ENCODE results near the gene ARHGEF16.

The ARHGEF16 gene

DNA sequence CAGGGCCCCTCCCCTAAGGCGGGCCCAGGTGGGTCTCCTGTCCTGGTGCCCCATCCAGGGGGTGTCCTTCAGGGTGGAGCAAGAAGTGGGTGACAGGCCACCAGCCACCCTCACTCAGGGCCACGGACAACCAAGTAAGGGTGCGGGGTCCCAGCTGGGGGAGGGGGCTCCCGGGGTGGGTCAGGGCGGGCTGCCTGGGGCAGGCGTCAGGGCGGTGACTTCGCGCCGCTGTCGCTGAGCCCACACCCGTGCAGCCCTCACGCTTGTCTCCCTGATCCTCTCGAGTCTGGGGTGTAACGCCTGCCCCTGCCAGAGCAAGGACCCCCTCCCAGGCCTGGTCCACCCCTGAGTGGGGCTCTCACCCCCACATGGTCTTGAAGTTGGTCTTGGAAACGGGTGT lies 22.2 kb downstream of the ARHGEF16 start:
- no peak for DNase-seq (ENCODE audit: low read depth in 2 of 2)
- TF ChIP-seq, protein P1, sequence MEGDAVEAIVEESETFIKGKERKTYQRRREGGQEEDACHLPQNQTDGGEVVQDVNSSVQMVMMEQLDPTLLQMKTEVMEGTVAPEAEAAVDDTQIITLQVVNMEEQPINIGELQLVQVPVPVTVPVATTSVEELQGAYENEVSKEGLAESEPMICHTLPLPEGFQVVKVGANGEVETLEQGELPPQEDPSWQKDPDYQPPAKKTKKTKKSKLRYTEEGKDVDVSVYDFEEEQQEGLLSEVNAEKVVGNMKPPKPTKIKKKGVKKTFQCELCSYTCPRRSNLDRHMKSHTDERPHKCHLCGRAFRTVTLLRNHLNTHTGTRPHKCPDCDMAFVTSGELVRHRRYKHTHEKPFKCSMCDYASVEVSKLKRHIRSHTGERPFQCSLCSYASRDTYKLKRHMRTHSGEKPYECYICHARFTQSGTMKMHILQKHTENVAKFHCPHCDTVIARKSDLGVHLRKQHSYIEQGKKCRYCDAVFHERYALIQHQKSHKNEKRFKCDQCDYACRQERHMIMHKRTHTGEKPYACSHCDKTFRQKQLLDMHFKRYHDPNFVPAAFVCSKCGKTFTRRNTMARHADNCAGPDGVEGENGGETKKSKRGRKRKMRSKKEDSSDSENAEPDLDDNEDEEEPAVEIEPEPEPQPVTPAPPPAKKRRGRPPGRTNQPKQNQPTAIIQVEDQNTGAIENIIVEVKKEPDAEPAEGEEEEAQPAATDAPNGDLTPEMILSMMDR (IDR thresholded peaks at IDR 0.05; ENCODE audit: low read depth, low read length) = no peak
- no peak overlapping the region for H3K4me3 ChIP-seq (replicated peaks in 1 of 2; ENCODE audit: low read depth in 2 of 2, low read length in 2 of 2)

DNA sequence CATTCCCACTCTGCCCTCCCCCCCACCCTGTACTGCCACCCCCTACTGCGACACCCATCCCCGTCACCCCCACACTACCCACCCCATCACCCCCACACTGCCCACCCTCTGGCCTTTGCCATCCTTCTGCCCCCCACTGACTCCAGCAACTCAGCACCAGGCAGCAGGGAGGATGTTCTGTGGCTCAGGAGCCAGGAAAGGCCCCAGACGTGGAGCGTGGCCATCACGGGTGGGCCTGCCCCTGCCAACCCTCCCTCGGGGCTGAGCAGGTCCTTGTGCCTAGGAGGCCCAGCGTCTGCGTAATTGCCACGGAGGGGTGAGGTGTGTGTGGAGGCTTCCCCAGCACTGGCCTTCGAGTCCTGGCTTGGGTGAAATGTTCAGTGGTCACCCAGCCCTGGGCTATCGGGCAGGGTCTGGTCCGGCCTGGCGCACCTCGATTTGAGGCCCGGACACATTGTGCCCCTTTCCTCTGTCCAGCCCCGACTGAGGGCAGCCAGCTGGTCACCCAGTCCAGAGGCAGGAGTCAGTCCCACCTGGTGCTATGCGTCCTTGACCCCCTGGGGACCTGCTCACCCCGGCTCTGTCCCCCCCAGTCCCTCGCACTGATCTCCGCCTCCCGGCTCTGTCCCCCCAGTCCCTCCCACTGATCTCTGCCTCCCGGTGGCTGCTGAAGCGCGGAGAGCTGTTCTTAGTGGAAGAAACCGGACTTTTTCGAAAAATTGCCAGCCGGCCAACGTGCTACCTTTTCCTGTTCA lies 23.0 kb downstream of the ARHGEF16 start:
- H3K4me3 ChIP-seq (replicated peaks in 1 of 2; ENCODE audit: low read depth in 2 of 2, low read length in 2 of 2) = no peak overlapping the region
- TF ChIP-seq, protein P1 (IDR thresholded peaks at IDR 0.05; ENCODE audit: low read depth, low read length) = no peak
- DNase-seq (ENCODE audit: low read depth in 2 of 2) = no peak

DNA sequence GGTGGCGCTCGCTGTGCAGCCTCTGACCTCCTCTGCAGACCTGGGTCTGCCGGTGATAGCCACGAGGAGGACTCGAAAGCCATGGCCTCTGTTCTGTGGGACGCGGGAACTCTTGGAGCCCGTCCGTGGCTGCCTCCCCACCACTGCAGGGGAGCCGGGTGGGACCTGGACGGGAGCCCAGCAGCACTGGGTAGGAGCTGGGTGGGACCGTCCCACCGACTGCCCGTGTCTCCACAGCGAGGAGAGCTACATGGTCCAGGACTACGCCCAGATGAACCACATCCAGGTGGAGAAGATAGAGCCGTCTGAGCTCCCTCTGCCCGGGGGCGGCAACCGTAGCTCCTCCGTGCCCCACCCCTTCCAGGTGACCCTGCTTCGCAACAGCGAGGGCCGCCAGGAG lies 23.7 kb downstream of the ARHGEF16 start:
- no peak for DNase-seq (ENCODE audit: low read depth in 2 of 2)
- no peak overlapping the region for H3K4me3 ChIP-seq (replicated peaks in 1 of 2; ENCODE audit: low read depth in 2 of 2, low read length in 2 of 2)
- TF ChIP-seq, protein P1 (IDR thresholded peaks at IDR 0.05; ENCODE audit: low read depth, low read length) = no peak

DNA sequence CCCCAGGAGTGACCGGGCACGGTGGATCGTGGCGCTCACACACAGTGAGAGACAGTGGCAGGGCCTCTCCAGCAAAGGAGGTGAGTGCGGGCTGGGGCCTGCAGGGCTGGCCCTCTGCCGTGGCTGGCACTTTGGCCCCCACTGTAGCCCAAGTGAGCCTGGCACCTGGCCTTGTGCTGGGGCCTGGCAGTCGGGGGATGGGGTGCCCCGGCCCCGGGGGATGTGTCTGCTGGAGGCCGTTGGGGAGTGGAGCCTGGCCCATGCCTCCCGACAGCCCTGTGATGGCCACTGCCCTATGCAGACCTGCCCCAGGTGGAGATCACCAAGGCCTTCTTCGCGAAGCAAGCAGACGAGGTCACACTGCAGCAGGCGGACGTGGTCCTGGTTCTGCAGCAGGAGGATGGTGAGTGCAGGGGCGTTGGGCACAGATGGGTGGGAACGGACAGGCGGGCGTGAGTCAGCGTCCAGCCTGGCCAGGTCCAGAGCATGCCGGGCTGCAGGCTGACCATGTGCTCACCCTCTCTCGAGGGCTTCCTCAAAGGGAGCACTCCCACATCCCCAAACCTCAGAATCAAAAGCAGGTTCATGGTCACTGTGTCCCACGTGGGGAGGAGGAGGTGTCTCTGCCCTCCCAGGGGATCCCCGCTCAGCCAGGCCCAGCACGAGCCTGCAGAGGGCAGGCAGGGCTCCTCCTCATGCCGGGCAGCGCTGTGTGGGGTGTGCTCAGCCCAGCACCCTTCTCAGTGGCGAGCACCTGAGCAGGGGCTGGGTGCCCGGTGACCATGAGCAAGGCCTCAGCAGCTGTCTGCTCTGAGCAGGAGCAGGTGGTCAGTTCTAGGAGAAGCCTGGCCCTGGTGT lies 25.3 kb downstream of the ARHGEF16 start:
- TF ChIP-seq, protein P1 (IDR thresholded peaks at IDR 0.05; ENCODE audit: low read depth, low read length) = no peak
- no peak overlapping the region for H3K4me3 ChIP-seq (replicated peaks in 1 of 2; ENCODE audit: low read depth in 2 of 2, low read length in 2 of 2)
- DNase-seq (ENCODE audit: low read depth in 2 of 2) = no peak

DNA sequence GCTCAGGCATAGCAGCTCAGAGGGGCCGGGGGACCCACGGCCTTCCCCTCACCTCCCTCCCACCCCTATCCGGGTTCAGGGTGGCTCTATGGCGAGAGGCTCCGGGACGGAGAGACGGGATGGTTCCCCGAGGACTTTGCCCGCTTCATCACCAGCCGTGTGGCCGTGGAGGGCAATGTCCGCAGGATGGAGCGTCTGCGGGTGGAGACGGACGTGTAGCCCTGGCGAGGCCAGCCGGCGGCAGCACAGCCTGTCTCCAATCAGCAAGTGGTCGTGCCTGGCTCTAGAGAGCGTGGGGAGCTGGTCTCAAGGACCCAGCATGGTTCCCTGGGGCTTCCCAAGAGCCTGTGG lies 25.9 kb downstream of the ARHGEF16 start:
- no peak overlapping the region for H3K4me3 ChIP-seq (replicated peaks in 1 of 2; ENCODE audit: low read depth in 2 of 2, low read length in 2 of 2)
- TF ChIP-seq, protein P1 (IDR thresholded peaks at IDR 0.05; ENCODE audit: low read depth, low read length) = no peak
- no peak for DNase-seq (ENCODE audit: low read depth in 2 of 2)

DNA sequence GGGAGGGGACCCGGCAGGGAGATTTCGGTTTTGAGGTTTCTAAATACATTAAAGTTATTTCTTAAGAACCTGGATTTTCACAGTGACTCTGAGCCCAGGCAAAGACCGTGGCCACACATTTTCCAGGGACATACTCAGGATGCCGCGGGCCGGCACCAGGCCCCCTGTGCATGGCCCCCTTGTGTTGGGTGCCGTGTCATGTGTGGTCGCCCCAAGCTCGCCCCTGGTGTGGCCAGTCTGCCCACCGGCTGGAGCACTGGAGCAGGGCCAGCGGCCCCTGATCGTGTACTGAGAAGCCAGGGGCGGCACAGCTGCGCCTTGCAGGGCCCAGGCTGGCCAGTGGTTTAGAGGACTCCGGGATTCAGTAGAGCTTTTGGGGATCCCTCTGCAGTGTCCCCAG lies 26.6 kb downstream of the ARHGEF16 start:
- no peak overlapping the region for H3K4me3 ChIP-seq (replicated peaks in 1 of 2; ENCODE audit: low read depth in 2 of 2, low read length in 2 of 2)
- TF ChIP-seq, protein P1 (IDR thresholded peaks at IDR 0.05; ENCODE audit: low read depth, low read length) = no peak
- DNase-seq (ENCODE audit: low read depth in 2 of 2) = no peak
